Smooth muscle cell of the coronary artery (primary cell): ENCODE data around the gene OR51B4. TPM values are rescaled to one million over a fixed set of nuclear protein-coding genes. Genes with fewer than 3 reads are reported as not detected.

Experiments used
- total RNA-seq: library from RNA; depleted of rRNA; stranded (reverse); fragments of >200 nt; gene quantifications from 2 replicates; pipeline ENCODE4 v1.2.3, GENCODE V29; 2014; ENCODE audit warnings: low replicate concordance

Gene OR51B4
- total RNA-seq = not detected in 2 replicates

GRCh38 chr11:5301846-5302245, at the start of gene OR51B4:
Gene OR51B4 (minus strand): TSS chr11:5301946. CDS start chr11:5301946, 0 bp downstream.

GRCh38 chr11:5351208-5351607, 49.5 kb upstream of the OR51B4 start, which contains the start of gene OR51B6:
Gene OR51B6 (plus strand): TSS chr11:5351508. CDS start chr11:5351508, 0 bp downstream.

GRCh38 chr11:5343474-5344335, 42.0 kb upstream of the OR51B4 start, which contains the start of gene OR51B5:
Gene OR51B5 (minus strand): TSS chr11:5343524. CDS start chr11:5343524, 0 bp downstream.

GRCh38 chr11:5324197-5324596, 22.5 kb upstream of the OR51B4 start, which contains the start of gene OR51B2:
Gene OR51B2 (minus strand): TSS chr11:5324297. CDS start chr11:5324297, 0 bp downstream.

GRCh38 chr11:5269715-5270147, 32.0 kb downstream of the OR51B4 start, which contains the start of gene HBE1:
Gene HBE1 (minus strand): TSS chr11:5269945. CDS start chr11:5269890, 55 bp downstream.

GRCh38 chr11:5254646-5255413, 46.9 kb downstream of the OR51B4 start, which contains the start of gene HBG2:
Gene HBG2 (minus strand): TSS chr11:5254781. CDS start chr11:5254728, 53 bp downstream.

Other genes with a start within 250 kb of the OR51B4 start
- not detected in 2 replicates for gene OR52E2, start 242.3 kb downstream of the OR51B4 start, total RNA-seq
- not detected in 2 replicates for gene OR52E1, start 232.4 kb downstream of the OR51B4 start, total RNA-seq
- gene OR52A5, start 163.6 kb downstream of the OR51B4 start, total RNA-seq = not detected in 2 replicates
- gene OR52A1, start 147.2 kb downstream of the OR51B4 start, total RNA-seq = not detected in 2 replicates
- not detected in 2 replicates for gene OR51V1, start 101.3 kb downstream of the OR51B4 start, total RNA-seq
- not detected in 2 replicates for gene HBB, start 74.9 kb downstream of the OR51B4 start, total RNA-seq
- gene HBD, start 67.5 kb downstream of the OR51B4 start, total RNA-seq = not detected in 2 replicates
- gene HBG1, start 52.1 kb downstream of the OR51B4 start, total RNA-seq = not detected in 2 replicates
- 0.12 TPM in 1 of 2 replicates, not detected in the other for gene HBG2, start 47.2 kb downstream of the OR51B4 start, total RNA-seq
- gene HBE1, start 32.0 kb downstream of the OR51B4 start, total RNA-seq = not detected in 2 replicates
- 0.12 TPM in 1 of 2 replicates, not detected in the other for gene OR51B2, start 22.4 kb upstream of the OR51B4 start, total RNA-seq
- gene OR51B5, start 41.6 kb upstream of the OR51B4 start, total RNA-seq = 0.15 TPM in 1 of 2 replicates, not detected in the other
- gene OR51B6, start 49.6 kb upstream of the OR51B4 start, total RNA-seq = not detected in 2 replicates
- not detected in 2 replicates for gene OR51M1, start 81.9 kb upstream of the OR51B4 start, total RNA-seq
- gene OR51Q1, start 120.2 kb upstream of the OR51B4 start, total RNA-seq = not detected in 2 replicates
- gene OR51I1, start 139.6 kb upstream of the OR51B4 start, total RNA-seq = not detected in 2 replicates
- not detected in 2 replicates for gene OR51I2, start 147.4 kb upstream of the OR51B4 start, total RNA-seq
- gene OR52D1, start 186.7 kb upstream of the OR51B4 start, total RNA-seq = not detected in 2 replicates
- 0.08 TPM in 1 of 2 replicates, not detected in the other for gene UBQLN3, start 208.0 kb upstream of the OR51B4 start, total RNA-seq
- 0.08 and 0.12 TPM in 2 replicates for gene UBQLNL, start 214.8 kb upstream of the OR51B4 start, total RNA-seq
- gene OR52H1, start 246.6 kb upstream of the OR51B4 start, total RNA-seq = 0.38 and 1.2 TPM in 2 replicates